OCI-LY3 (cell line): Measurements from ENCODE around the gene ZNF778.

ENCODE experiments used
- EZH2phosphoT487 ChIP-seq: fragments of 200-600 bp; shearing (Covaris generic); IDR thresholded peaks from 2 replicates; pipeline ENCODE4 v1.6.1; 2018; ENCODE audit warnings: antibody characterized with exemption, mixed run types, low read depth
- TF ChIP-seq, protein P1 (sequence below): fragments of 200-600, 300-600 bp; sonication (generic); IDR thresholded peaks from 2 replicates; pipeline ENCODE4 v1.5.1; 2014; ENCODE audit warnings: antibody characterized with exemption, low read length, low read depth

DNA sequence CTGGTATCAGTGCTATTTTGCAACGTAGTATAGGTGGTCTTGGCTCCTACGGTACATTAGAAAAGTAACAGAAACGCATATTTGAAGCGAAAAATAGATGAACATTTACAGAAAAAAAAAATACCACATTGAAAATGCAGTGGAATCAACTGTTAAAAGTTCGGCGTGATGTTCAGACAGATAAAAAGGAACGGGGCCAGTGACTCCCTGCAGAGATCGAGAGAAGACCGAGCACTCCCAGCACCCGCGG, 440 bp upstream of the ZNF778 start:
- TF ChIP-seq, protein P1, sequence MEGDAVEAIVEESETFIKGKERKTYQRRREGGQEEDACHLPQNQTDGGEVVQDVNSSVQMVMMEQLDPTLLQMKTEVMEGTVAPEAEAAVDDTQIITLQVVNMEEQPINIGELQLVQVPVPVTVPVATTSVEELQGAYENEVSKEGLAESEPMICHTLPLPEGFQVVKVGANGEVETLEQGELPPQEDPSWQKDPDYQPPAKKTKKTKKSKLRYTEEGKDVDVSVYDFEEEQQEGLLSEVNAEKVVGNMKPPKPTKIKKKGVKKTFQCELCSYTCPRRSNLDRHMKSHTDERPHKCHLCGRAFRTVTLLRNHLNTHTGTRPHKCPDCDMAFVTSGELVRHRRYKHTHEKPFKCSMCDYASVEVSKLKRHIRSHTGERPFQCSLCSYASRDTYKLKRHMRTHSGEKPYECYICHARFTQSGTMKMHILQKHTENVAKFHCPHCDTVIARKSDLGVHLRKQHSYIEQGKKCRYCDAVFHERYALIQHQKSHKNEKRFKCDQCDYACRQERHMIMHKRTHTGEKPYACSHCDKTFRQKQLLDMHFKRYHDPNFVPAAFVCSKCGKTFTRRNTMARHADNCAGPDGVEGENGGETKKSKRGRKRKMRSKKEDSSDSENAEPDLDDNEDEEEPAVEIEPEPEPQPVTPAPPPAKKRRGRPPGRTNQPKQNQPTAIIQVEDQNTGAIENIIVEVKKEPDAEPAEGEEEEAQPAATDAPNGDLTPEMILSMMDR, result no peak
- TF ChIP-seq EZH2phosphoT487, result no peak
